NCI-H446 treated with DMSO at 0.1 percent for 48 hours (cell line): ENCODE results near the gene CRLF2.
"Not testable (repeated sequence)": the region's sequence is repeated elsewhere in the genome, so short reads cannot be mapped to it uniquely, and the experiment has no call there.

Experiments used
- DNase-seq: peaks from one replicate; lab custom pipeline; 2025; lab: John Stamatoyannopoulos, UW

The CRLF2 gene

DNA sequence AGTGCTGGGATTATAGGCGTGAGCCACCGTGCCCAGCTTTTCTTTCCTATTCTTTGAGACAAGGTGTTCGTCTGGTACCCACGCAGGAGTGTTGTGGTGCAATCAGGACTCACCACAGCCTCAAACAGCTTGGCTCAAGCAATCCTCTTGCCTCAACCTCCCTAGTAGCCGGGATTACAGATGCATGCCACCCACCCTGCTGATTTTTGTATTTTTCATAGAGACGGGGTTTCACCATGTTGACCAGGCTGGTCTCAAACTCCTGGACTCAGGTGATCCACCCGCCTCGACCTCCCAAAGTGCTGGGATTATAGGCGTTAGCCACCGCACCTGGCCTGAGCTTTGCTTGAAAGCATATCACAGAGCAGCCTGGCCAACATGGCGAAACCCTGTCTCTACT lies 1.5 kb upstream of the CRLF2 start:
- no peak for DNase-seq

DNA sequence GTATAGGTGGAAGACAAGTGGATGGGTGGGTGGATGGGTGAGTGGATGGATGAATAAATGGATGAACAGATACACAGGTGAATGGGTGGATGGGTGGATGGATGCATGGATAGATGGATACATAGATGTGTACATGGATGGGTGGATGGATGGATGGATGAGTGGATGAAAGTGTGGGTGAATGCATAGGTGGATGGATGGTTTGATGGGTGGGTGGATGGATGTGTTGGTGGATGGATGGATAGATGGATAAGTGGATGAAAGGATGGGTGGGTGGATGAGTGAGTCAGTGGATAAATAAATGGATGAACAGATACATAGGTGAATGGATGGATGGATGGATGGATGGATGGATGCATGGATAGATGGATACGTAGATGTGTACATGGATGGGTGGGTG lies 1.6 kb downstream of the CRLF2 start:
- no peak for DNase-seq

DNA sequence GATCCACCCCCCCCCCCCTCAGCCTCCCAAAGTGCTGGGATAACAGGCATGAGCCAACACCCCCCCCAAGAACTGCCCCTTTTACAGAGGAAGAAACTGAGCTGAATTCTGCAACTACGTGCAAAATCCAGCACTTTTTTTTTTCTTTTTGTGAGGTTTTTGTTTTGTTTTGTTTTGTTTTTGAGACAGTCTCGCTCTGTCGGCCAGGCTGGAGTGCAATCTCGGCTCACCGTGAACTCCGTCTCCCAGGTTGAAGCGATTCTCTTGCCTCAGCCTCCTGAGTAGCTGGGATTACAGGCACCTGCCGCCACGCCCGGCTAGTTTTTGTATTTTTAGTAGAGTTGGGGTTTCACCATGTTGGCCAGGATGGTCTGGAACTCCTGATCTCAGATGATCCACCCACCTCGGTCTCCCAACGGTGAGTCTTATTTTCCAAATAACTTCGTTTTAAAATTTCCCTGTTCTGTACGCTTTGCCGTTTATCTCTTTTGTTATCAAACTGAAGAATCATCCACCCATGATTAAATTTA lies 4.9 kb downstream of the CRLF2 start:
- no peak for DNase-seq

DNA sequence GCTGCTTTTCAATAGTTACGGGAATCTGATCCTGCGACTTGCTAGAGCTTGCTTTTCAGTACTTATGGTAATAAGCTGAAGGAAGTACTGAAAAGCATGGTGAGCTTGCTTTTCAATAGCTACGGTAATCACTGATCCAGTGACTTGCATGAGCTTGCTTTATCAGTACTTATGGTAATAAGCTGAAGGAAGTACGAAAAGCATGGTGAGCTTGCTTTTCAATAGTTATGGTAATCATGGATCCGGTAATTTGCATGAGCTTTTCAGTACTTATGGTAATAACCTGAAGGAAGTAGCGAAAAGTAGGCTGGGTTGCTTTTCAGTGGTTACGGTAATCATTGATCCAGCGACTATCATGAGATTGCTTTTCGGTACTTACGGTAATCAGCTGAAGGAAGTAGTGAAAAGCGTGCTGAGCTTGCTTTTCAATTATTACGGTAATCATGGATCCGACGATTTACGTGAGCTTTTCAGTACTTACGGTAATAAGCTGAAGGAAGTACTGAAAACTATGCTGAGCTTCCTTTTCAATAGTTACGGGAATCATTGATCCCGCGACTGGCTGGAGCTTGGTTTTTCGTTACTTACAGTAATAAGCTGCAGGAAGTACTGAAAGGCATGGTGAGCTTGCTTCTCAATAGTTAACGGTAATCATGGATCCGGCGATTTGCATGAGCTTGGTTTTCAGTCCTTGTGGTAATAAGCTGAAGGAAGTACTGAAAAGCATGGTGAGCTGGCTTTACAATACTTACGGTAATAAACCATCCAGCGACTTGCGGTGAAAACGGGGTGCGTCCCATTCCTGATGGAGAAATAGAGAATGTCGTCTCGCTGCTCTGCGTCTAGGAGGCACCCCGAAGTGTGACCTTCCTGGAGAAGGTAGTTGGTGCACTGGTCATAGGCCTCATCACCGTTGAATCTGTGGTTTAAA lies 6.5 kb downstream of the CRLF2 start:
- DNase-seq = no peak

DNA sequence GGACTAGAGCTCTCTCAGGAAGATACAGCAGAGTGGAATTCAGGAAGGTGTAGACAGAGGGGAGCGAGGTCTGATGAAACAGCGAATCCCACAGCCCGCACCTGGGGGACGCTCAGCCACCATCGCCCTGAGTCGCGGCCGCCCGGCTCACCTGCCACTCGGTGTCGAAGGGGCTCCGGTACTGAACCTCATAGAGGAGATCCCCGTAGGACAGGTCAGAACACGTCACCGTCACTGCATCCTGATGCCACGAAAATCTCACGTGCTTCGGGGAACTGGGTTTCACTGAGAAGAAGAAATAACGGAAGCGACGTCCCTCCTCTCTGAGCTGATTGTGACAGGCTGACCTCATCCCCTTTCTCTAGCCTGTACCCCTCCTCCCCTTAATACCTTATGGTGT lies 10.2 kb downstream of the CRLF2 start:
- DNase-seq = no peak

DNA sequence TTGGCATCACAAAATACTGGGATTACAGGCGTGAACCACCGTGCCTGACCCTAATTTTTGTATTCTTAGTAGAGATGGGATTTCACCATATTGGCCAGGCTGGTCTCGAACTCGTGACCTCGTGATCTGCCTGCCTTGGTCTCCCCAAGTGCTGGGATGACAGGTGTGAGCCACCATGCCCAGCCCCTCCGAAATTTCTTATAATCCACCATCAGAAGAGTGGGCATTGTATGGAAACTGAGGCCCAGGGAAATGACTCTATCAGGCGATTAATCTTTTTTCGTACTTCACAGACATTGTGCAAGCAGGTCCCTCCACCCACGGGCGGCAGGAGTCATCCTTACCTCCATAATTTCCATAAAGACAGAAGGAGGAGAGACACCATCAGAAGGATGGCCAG lies 16.0 kb downstream of the CRLF2 start:
- no peak for DNase-seq

DNA sequence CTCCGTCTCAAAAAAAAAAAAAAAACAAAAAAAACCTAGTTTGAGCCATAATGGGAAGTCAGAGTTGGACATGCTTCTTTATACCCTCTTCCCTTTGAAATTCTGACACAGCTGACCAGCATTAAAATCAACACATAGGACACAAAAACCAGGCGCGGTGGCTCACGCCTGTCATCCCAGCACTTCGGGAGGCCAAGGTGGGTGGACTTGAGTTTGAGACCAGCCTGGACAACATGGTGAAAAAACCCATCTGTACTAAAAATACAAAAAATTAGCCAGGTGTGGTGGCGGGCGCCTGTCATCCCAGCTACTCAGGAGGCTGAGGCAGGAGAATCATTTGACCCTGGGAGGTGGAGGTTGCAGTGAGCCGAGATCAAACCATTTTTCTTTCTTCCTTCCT lies 20.3 kb downstream of the CRLF2 start:
- not testable (repeated sequence) for DNase-seq

DNA sequence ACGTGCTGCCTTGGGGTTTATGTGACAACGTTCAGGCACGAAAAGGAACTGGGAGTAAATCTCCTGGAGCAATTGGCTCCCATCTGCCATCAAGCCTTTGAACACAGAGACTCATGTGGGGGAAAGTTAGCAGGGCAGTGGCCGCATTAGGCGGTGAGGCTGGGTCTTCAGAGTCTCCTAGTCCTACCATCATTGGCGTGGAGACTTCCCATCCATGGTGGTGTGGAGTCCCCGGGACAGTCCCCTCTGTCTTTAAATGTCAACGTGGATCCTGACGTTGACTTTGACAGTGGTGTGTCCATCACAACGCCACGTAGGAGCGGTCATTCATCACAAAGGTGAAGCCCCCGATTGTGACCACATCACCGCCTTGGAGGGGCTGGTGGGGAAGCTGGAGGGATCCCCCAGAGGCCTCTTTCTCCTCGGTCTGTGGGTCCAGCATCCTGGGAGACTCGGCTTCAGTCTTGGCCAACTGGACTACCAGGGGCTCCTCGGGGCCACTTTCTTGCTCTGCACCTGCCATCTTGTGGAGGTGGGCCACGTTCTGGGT lies 21.8 kb downstream of the CRLF2 start:
- DNase-seq = no peak

DNA sequence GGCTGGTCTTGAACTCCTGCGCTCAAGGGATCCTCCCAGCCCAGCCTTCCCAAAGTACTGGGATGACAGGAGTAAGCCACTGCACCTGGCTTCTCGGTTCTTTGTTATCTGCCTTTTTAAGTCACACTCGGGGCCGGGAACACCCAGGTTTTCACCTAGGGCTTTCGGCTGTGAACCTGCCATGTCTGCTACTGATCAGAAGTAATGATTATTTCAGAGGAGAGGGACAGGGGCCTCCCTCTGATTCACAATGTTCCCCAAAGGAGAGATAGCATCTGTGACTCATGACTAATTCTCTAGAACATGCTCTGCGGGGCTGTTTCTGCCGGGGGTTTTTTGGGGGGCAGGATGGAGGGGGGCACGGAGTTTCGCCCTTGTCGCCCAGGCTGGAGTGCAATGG lies 26.9 kb downstream of the CRLF2 start:
- no peak for DNase-seq

DNA sequence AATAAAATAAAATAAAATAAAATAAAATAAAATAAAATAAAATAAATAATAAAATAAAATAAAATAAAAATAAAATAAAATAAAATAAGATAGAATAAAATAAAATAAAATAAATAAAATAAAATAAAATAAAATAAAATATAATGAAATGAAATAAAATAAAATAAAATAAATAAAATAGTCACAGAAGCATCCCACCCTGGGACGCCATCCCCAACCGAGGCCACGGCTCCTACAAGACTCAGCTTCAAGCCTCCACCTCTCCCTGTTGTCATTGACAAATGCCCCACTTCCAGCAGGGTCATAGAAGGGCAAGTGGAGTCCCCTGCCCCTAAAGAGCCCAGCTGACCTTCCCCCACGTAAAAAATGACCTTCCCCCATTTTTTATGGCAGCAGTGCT lies 30.2 kb downstream of the CRLF2 start:
- DNase-seq = no peak

DNA sequence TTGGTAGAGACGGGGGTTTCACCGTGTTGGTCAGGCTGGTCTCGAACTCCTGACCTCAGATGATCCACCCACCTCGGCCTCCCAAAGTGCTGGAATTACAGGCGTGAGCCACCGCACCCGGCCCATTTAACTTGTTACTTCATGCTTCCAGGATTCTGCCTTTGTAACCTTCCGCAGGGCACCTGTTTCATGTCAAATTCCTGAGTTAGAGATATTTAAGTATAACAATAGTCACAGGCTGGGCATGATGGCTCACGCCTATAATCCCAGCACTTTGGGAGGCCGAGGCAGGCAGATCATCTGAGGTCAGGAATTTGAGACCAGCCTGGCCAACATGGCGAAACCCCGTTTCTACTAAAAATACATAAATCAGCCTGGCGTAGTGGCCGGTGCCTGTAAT lies 30.8 kb downstream of the CRLF2 start:
- not testable (repeated sequence) for DNase-seq

DNA sequence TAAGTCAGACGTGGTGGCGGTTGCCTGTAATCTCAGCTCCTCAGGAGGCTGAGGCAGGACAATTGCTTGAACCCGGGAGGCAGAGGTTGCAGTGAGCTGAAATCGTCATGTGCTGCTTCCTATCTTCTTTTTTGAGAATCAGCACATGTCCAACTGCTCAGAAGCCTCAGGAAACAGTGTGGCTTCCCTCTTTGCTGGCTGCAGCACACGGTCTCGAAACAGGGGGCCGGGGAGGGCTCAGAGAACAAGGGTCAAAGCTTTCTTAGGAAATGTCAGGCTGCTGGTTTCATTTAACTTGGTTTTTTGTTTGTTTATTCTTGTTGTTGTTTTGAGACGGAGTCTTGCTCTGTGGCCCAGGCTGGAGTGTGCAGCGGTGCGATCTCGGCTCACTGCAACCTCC lies 31.3 kb downstream of the CRLF2 start:
- DNase-seq = no peak

DNA sequence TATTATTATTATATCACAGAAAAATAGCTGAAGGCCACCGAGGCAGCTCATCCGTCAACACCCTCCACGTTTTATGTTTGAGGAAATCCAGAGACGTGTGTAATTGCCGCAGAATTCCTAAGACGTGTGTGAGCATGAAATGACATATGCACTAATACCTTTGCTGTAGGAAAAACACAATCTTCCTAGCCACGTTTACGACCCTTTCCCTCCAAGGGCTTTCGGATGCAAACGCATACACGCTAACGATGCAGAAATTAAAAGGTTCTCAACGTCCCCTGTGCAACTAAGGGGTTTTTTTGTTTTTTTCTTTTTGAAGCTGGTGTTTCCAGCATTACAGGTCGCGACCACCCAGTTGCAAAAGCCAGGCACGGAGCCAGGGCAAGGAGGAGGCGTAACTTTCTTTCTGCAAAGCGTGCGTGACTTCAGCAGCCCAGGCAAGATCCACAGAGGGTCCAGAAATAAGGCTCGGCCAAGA lies 33.8 kb downstream of the CRLF2 start:
- no peak for DNase-seq

DNA sequence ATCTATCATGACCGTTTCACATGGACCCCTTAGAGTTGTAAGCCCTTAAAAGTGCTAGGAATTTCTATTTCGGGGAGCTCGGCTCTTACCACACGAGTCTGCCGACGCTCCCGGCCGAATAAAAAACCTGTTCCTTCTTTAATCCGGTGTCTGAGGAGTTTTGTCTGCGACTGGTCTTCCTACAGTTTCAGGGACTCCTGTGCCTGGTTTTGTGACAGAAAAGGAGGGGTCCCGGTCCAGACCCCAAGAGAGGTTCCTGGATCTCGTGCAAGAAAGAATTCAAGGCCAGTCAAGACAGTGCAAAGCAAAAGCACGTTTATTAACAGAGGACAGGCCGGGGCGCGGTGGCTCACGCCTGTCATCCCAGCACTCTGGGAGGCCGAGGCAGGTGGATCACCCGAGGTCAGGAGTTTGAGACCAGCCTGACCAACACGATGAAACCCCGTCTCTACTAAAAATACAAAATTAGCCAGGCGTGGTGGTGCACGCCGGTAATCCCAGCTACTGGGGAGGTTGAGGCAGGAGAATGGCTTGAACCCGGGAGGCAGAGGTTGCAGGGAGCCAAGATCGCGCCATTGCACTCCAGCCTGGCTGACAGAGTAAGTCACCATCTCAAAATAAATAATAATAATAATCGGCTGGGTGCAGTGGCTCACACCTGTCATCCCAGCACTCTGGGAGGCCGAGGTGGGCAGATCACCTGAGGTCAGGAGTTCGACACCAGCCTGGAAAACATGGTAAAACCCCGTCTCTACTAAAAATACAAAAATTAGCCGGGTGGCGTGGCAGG lies 35.7 kb downstream of the CRLF2 start:
- not testable (repeated sequence) for DNase-seq

DNA sequence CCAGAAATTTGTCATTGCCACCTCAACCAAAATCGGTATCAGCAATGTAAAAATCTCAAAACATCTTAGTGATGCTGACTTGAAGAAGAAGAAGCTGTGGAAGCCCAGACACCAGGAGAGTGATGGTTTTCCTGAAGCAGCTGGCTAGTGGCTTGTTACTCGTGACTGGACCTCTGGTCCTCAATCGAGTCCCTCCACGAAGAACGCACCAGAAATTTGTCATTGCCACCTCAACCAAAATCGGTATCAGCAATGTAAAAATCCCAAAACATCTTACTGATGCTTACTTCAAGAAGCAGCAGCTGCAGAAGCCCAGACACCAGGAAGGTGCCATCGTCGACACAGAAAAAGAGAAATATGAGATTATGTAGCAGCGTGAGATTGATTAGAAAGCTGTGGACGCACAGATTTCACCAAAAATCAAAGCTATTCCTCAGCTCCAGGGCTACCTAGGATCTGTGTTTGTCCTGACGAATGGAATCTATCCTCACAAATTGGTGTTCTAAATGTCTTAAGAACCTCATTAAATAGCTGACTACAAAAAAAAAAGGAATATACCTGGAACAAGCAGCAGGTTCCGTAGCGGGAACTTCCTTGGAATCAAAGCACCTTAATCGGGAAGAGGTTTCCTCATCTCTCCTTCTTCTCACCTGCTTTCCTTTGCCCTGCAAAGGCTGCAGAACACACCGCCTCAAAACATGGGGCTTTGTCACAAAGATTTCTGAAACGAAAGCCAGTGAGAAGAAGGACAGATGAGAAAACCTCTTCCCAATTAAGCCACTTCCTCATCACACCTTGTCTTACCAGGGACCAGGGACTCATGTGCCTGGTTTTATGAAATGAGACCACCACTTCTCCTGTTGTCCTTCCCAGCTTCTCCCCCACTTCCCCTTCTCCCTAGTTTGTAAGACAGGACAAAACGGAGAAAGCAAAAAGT lies 37.6 kb downstream of the CRLF2 start:
- not testable (repeated sequence) for DNase-seq

DNA sequence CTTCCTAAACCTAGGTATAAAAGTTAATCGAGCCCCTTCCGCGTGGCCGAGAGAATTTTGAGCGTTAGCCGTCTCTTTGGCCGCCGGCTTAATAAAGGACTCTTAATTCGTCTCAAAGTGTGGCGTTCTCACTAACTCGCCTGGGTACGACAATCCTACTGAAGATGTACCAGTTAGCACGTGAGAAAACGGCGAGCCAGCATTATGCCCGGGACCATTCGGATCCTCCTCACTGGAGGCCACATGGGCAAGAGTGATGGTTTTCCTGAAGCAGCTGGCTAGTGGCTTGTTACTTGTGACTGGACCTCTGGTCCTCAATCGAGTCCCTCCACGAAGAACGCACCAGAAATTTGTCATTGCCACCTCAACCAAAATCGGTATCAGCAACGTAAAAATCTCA lies 39.0 kb downstream of the CRLF2 start:
- not testable (repeated sequence) for DNase-seq

DNA sequence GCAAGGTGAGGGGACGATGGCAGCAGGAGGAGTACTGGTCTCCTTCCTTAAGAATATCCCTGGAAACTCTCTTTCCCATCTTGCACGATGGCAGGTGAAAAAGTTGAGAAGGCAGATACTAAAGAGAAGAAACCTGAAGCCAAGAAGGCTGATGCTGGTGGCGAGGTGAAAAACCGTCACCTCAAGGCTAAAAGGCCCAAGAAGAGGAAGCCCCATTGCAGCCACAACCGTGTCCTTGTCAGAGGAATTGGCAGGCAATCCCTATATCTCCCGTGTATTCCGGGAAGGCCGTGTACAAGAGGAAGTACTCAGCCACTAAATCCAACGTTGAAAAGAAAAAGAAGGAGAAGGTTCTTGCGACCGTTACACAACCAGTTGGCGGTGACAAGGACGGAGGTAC lies 40.0 kb downstream of the CRLF2 start:
- DNase-seq = no peak

DNA sequence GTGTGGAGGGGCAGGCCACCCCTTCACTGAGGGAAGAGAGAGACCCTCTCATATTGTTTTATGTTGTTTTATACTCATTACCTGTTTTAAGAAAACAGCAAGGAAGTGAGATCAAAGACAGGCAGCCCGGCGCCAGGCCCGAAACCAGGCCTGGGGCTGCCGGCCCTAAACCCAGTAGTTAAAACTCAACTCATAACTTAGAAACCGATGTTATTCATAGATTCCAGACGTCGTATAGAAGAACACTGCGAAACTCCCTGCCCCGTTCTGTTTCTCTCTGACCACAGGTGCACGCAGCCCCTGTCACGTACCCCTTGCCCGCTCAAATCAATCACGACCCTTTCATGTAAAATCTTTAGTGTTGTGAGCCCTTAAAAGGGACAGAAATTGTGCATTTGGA lies 40.5 kb downstream of the CRLF2 start:
- DNase-seq = not testable (repeated sequence)

DNA sequence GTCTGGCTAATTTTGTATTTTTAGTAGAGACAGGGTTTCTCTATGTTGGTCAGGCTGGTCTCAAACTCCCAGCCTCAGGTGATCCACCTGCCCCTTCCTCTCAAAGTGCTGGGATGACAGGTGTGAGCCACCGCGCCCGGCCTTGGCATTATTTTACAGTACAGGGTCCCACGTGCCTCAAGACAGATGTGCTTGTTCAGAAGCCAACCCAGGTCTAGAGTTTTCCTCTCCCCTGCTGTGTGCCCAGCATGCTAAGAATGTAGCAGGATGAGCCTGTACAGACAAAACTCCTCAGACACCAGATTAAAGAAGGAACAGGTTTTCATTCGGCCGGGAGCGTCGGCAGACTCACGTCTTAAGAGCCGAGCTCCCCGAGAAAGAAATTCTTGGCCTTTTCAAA lies 42.2 kb downstream of the CRLF2 start:
- DNase-seq = no peak

DNA sequence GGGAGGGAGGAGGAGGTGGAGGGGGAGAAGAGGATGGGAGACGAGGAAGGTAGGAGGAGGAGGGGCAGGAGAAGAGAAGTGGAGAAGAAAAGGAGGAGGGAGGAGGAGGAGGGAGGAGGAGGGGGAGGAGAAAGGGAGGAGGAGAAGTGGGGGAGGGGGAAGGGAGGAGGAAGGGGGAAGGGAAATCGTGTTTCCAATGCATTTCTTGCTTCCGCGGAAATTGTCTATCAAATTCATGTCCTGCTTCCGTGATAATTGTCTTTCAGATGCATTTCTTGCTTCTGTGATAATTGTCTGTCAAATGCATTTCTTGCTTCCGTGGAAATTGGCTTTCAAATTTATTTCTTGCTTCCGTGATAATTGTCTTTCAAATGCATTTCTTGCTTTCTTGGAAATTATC lies 43.3 kb downstream of the CRLF2 start:
- no peak for DNase-seq

DNA sequence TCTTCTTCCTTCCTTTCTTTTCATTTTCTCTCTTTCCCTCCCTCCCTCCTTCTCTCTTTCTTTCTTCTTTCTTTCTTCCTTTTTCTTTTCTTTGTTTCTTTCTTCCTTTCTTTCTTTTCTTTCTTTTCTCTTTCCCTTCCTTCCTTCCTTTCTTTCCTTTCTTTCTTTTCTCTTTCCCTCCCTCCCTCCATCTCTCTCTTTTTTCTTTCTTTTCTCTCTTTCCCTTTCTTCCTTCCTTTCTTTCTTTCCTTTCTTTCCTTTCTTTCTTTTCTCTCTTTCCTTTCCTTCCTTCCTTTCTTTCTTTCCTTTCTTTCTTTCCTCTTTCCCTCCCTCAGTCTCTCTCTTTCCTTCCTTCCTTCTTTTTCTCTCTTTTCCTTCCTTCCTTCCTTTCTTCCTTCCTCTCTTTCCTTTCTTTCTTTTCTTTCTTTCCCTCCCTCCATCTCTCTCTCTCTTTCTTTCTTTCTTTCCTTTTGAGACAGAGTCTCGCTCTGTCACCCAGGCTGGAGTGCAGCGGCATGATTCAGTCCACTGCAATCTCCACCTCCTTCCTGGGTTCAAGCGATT lies 44.4 kb downstream of the CRLF2 start:
- DNase-seq = no peak
